HG03045 (cell line): ENCODE measurements around the gene NINL.
"Not testable (repeated sequence)": the region's sequence is repeated elsewhere in the genome, so short reads cannot be mapped to it uniquely, and the experiment has no call there.

Experiments used
- ATAC-seq: cut with Tn5 transposase; IDR thresholded peaks from one replicate; pipeline ENCODE4 v1.9.1; 2021; ENCODE audit warnings: mild to moderate bottlenecking, moderate library complexity; ENCODE audit not compliant: unreplicated experiment

The NINL gene

DNA sequence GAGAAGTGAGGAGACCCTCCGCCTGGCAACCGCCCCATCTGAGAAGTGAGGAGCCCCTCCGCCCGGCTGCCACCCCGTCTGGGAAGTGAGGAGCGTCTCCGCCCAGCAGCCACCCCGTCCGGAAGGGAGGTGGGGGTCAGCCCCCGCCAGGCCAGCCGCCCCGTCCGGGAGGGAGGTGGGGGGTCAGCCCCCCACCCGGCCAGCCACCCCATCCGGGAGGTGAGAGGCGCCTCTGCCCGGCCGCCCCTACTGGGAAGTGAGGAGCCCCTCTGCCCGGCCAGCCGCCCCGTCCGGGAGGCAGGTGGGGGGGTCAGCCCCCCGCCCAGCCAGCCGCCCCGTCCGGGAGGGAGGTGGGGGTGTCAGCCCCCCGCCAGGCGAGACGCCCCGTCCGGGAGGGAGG is 23.6 kb downstream of the NINL start:
- ATAC-seq = not testable (repeated sequence)

GRCh38 chr20:25553819-25554296 is 31.5 kb downstream of the NINL start:
- ATAC-seq = no peak

DNA sequence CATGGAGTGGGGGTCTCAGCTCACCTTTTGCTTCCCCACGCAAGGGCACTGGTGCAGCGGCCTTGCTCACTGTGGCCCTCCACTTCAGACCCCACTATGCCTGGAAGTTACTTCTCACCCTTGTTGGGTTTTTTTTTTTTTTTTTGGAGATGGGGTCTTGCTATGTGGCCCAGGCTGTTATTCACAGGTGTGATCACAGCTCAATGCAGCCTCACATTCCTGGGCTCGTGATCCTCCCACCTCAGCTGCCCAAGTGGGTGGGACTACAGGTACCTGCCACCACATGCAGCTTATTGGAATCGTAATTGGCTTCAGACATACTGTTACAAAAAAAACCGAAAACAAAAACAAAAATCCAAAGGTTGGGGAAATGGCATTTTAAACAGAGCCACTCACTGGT is 32.4 kb downstream of the NINL start:
- ATAC-seq = no peak

- no peak for ATAC-seq
Observed at GRCh38 chr20:25551413-25552215, 33.7 kb downstream of the NINL start.

GRCh38 chr20:25550645-25551337 is 34.5 kb downstream of the NINL start:
- ATAC-seq = not testable (repeated sequence)

DNA sequence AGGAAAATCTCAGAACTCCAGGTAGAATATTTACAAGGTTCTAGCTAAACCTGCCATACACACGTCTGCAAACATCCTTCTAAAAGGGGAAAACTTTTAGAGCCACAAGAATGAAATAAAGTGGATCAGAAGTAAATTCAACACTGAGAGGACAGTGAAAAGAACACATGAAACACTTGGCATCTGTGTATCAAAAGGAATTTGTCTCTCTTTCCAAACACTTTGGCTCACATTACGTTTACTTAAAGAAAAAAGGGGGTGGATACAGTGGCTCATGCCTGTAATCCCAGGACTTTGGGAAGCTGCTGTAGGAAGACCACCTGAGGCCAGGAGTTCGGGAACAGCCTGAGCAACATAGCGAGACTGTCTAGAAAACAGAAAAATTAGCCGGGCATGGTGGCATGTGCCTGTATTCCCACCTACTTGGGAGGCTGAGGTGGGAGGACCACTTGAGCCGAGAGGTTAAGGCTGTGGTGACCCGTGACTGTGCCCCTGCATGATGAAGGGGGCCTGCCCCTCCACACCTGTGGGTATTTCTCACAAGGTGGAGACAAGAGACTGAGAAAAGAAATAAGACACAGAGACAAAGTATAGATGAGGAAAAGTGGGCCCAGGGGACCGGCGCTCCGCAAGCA is 35.4 kb downstream of the NINL start:
- no peak for ATAC-seq

DNA sequence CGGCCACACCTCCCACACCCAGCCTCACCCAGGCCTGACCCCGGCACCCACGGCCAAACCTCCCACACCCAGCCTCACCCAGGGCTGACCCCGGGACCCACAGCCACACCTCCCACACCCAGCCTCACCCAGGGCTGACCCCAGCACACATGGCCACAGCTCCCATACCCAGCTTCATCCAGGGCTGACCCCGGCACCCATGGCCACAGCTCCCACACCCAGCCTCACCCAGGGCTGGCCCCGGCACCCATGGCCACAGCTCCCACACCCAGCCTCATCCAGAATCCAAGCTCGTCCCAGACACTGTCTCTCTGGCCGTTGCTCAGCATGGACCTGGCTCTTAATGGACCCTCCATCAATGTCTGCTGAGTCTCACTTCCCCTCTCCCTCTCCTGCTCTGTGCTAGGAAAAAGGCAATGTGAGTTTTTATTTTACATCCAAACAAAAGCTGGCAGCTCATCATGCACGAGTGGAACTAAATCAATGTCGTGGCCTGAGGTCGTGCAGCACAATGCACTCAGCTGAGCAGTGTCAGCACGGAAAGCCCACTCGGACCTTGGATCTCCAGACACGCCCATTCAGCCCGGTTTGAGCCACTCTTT is 36.1 kb downstream of the NINL start:
- no peak for ATAC-seq

GRCh38 chr20:25548613-25549086 is 36.7 kb downstream of the NINL start:
- ATAC-seq = no peak

DNA sequence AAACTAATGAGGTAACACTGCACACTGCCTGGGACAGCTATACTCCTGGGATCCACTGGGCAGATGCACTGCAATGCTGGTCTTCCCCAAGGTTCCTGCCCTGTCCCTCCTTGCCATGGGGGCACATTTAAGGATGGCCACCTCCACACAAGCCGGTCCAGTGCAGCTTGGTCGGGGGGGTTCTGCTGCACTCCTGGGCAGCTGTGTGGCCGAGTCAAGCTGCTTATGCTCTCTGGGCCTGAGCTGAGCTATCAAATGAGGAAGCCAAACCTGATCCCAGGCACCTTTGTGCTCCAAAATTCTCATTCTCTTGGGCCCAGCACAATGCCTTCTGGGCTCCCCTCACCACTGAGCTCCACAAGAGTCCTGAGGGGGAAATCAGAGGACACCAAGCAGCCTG is 37.3 kb downstream of the NINL start:
- no peak for ATAC-seq

DNA sequence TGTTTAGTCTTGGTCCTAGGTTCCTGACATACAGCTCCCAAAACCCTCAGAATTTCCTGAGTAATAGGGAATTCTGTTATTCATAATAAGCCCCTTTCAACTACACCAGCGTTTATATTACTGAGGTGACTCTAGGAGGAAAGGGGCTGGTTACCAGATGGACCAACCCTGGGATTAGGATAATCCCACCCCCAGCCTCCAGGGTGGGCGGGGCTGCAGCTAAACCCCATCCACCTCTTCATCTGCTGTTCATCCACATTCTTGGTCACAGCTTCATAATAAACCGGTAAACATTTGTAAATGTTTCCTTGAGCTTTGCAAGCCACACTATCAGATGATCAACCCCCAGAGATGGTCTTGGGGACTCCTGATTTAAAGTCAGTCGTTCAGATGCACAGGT is 38.3 kb downstream of the NINL start:
- no peak for ATAC-seq

DNA sequence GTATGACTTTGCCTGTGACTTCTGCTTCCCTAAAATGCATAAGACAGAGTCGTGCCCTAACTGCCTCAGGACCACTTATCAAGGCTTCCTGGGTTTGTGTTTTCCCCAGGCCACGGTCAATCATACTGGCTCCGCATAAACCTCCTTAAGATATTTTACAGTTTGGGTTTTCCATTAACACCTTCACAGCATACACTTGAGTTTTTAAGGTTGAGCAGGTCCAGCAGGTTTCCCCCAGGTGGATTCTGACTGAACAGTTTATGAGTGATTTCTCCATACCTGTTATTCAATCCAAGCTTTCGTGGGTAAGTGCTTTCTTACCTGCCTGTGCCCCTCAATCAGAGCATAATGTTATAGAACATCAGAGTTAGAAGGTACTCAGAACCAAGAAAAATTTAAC is 39.3 kb downstream of the NINL start:
- no peak for ATAC-seq

DNA sequence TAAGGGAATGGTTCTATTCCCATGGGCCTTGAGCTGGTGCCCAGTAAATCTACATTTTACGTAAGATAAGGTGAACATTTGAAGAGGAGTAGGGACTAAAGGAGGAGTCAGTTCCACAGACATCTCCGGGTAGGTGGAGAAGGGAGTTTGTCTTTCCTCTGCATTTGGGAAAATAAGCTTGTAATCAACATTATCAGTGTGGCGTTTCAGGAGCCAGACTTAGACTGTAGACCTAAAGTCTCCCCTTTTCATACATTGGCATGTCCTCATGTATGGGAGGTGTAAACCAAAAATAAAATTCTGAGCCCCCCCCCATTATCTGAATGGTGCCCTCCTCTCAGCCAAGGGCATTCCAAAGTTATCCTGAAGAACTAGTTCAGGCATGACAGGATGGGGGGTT is 40.2 kb downstream of the NINL start:
- ATAC-seq = no peak

DNA sequence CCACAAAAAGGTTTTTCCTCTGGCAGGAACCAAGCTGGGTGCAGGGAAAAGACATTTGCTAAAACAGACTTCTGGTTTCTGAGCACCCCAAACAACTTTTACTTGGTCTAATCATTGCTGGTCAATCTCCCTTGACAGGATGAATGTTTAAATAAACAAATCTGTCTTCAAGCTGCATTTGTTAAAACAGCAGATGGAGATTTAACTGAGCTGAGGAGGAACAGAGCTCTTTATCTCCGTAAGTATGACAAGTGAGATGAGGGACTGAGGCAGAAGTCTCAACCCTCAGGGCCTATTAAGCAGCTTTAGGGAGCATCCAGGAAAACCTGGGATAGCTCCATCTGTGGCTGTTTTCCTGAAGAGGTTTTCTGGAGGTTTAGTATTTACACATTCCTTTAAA is 40.6 kb downstream of the NINL start:
- ATAC-seq = no peak

DNA sequence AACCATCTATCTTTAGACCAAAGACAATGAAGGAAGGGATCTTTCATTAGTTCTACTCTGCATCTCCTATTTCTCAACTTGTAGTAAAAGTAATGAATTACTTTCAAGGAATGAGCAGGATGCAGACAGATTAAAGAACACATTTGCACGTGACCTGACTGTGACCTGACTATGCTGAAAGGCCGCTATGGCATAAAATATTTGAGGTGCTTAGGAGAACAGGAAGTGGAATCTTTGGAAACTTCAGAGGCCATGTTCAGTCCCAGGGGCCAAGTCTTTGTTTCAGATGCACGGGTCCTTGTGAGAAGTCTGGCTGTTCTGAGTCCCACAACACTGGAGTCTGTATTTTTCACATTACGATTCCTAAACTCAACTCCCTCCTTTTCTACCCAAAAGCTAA is 41.0 kb downstream of the NINL start:
- no peak for ATAC-seq

DNA sequence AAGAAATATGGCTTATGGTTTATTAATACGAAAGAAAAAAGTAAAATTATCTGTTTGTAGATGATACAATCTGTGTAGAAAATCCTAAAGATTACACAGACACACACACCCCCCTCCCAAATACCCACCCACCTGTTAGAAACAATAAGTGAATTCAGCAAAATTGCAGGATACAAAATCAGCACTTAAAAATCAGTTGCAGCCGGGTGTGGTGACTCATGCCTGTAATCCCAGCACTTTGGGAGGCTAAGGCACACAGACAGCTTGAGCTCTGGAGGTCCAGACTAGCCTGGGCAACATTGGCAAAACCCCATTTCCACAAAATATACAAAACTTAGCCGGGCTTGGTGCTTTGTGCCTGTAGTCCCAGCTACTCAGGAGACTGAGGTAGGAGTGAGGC is 42.3 kb downstream of the NINL start:
- no peak for ATAC-seq

GRCh38 chr20:25541676-25542075 is 43.7 kb downstream of the NINL start:
- ATAC-seq = no peak

GRCh38 chr20:25539742-25540672 is 45.3 kb downstream of the NINL start:
- ATAC-seq = no peak

GRCh38 chr20:25538838-25539665 is 46.3 kb downstream of the NINL start:
- no peak for ATAC-seq

DNA sequence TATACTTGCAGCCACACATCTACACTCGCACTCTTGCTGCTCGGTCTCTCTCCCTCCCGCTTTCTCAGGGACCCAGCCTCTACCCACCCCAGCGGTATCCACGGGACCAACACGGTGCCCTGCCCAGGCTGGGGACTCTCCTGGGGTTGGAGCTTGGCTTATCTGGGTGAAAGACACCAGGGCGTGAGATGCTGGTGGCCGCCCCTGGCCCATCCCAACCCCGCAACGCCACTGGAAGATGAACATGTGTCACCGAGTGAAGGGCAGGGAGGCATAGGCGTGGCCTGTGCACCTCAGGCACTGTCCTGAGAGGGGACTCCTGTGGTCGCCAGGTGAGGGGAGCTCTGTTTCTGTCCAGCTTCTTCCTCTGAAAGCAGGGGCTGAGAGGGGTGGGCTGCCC is 47.4 kb downstream of the NINL start:
- ATAC-seq = no peak
